Endothelial cell (in vitro differentiated cells): ENCODE measurements around the gene KSR1. TPM values are rescaled to one million over a fixed set of nuclear protein-coding genes. Genes with fewer than 3 reads are reported as not detected.
A peak's percentile ranks its signal among the peaks of the same experiment; 100 is the strongest.

Experiments
- DNase-seq: peaks from one replicate; pipeline ENCODE4 v3.0.0; 2021; ENCODE audit warnings: low spot score
- H3K27ac Mint-ChIP-seq: one replicate; pipeline ENCODE4 v1.8.0; 2021; ENCODE audit warnings: mixed read lengths, inconsistent platforms; ENCODE audit not compliant: unreplicated experiment
- H3K27me3 Mint-ChIP-seq: one replicate; pipeline ENCODE4 v1.8.0; 2021; ENCODE audit warnings: mild to moderate bottlenecking, moderate library complexity, mixed read lengths, inconsistent platforms; ENCODE audit not compliant: unreplicated experiment
- H3K36me3 Mint-ChIP-seq: one replicate; pipeline ENCODE4 v1.8.0; 2021; ENCODE audit warnings: mild to moderate bottlenecking, low read depth, mixed read lengths, inconsistent platforms; ENCODE audit not compliant: unreplicated experiment
- H3K4me1 Mint-ChIP-seq: one replicate; pipeline ENCODE4 v1.8.0; 2021; ENCODE audit warnings: mild to moderate bottlenecking, mixed read lengths, inconsistent platforms; ENCODE audit not compliant: unreplicated experiment
- H3K4me3 Mint-ChIP-seq: one replicate; pipeline ENCODE4 v1.8.0; 2021; ENCODE audit warnings: mild to moderate bottlenecking, mixed read lengths, inconsistent platforms; ENCODE audit not compliant: unreplicated experiment
- H3K9me3 Mint-ChIP-seq: one replicate; pipeline ENCODE4 v1.8.0; 2021; ENCODE audit warnings: mixed read lengths, inconsistent platforms; ENCODE audit not compliant: unreplicated experiment
- total RNA-seq: library from RNA; stranded (reverse); fragmentation: NEBNext Ultra II Directional; extraction: Animal tissue kit (Norgen Biotek cat#: 25700); gene quantifications from one replicate; pipeline ENCODE4 v1.2.1, GENCODE V29; 2021; ENCODE audit not compliant: unreplicated experiment
- TF ChIP-seq, protein P1 (sequence below): fragments of 200-600 bp; sonication (generic); IDR thresholded peaks from one replicate; pipeline ENCODE4 v1.5.0; 2021; ENCODE audit warnings: antibody characterized with exemption; ENCODE audit not compliant: unreplicated experiment

The KSR1 gene
- total RNA-seq, 1 donor from 2014 or later: 65.2 TPM

DNA sequence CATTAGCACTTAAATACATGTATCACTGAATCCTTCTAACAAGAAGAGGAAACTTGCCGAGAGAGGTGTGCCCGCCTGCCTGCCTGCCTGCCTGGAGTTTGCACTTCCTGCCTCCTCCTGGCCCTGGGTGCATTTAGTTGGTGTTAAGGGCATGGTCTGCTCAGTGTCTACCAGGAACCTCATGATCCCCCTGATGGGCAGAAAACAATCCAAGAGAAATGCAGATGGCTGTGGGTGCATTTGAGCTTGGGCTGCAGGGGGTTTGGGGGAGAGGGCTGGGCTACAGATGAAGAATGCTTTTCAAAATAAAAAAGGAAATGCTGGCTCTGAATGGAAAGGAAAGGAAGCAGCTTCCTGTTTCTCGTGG, 10.1 kb downstream of the KSR1 start:
- H3K9me3 Mint-ChIP-seq: no peaks in the 10 kb centered on the region
- TF ChIP-seq, protein P1, sequence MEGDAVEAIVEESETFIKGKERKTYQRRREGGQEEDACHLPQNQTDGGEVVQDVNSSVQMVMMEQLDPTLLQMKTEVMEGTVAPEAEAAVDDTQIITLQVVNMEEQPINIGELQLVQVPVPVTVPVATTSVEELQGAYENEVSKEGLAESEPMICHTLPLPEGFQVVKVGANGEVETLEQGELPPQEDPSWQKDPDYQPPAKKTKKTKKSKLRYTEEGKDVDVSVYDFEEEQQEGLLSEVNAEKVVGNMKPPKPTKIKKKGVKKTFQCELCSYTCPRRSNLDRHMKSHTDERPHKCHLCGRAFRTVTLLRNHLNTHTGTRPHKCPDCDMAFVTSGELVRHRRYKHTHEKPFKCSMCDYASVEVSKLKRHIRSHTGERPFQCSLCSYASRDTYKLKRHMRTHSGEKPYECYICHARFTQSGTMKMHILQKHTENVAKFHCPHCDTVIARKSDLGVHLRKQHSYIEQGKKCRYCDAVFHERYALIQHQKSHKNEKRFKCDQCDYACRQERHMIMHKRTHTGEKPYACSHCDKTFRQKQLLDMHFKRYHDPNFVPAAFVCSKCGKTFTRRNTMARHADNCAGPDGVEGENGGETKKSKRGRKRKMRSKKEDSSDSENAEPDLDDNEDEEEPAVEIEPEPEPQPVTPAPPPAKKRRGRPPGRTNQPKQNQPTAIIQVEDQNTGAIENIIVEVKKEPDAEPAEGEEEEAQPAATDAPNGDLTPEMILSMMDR: no peak
- H3K4me3 Mint-ChIP-seq: peak overlapping the region; percentile 28
- peaks cover 9% of the 10 kb centered on the region for H3K27me3 Mint-ChIP-seq
- H3K36me3 Mint-ChIP-seq: peaks cover 8% of the 10 kb centered on the region
- peak; percentile 26 for DNase-seq
- peak overlapping the region; percentile 97 for H3K27ac Mint-ChIP-seq
- H3K4me1 Mint-ChIP-seq: peaks cover 79% of the 10 kb centered on the region

DNA sequence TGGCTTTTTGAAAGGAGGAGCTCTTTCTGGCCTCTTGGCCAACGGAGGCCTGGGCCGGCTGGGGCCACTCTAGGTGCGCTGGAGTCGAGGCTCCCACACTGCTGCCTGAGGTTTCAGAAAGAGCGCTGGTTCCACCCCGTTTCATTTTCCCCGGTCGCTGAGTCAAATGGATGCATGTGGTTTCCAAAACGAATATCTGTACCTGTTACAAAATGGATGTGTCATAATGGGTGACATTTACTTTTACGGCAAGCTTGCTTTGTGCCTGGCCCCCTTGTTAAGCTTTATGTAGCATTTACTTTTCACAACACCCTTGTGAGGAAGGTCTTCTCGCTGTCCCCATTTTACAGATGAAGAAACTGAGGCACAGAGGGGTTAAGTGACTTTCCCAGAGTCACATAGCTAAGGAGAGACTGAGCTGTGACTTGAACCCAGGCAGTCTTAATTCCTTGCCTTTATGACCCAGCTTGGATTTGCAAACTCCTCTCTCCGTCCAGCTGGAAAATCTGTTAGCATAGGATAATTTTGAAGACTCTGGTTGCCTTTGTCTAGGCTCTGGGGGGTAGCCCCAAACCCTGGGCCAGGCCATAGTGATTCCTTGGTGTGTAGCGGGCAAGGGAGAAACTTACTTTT, 10.6 kb downstream of the KSR1 start:
- DNase-seq: peak; percentile 28
- no peaks in the 10 kb centered on the region for H3K9me3 Mint-ChIP-seq
- H3K4me1 Mint-ChIP-seq: peaks cover 76% of the 10 kb centered on the region
- H3K4me3 Mint-ChIP-seq: peak overlapping the region; percentile 28
- TF ChIP-seq, protein P1: no peak
- peaks cover 8% of the 10 kb centered on the region for H3K36me3 Mint-ChIP-seq
- H3K27me3 Mint-ChIP-seq: peaks cover 10% of the 10 kb centered on the region
- H3K27ac Mint-ChIP-seq: peak overlapping the region; percentile 97

DNA sequence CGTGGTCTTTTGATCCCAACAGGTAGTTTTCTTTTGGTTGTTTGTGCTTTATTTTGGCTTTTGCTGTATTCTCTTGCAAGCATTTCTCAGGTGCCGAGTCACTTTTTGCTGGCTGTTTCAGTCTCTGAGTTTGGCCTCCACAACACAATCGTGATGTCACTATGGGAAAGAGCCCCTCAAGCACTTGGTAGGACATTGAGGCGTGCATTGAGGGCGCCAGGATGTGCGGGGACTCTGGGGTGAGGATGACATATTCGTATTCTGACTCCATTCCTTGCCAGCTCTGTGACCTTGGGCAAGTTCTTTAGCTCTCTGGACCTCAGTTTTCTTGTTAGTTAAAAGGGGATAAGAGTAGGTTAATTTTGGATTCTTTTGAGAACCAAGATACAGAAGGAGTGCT, 13.0 kb downstream of the KSR1 start:
- TF ChIP-seq, protein P1: no peak
- no peak for DNase-seq
- Mint-ChIP-seq H3K4me1 (peaks cover 75% of the 10 kb centered on the region), H3K36me3 (peaks cover 8% of the 10 kb centered on the region), H3K27ac (peak overlapping the region; percentile 90), H3K9me3 (no peaks in the 10 kb centered on the region), H3K4me3 (no peak overlapping the region), H3K27me3 (peaks cover 11% of the 10 kb centered on the region)

DNA sequence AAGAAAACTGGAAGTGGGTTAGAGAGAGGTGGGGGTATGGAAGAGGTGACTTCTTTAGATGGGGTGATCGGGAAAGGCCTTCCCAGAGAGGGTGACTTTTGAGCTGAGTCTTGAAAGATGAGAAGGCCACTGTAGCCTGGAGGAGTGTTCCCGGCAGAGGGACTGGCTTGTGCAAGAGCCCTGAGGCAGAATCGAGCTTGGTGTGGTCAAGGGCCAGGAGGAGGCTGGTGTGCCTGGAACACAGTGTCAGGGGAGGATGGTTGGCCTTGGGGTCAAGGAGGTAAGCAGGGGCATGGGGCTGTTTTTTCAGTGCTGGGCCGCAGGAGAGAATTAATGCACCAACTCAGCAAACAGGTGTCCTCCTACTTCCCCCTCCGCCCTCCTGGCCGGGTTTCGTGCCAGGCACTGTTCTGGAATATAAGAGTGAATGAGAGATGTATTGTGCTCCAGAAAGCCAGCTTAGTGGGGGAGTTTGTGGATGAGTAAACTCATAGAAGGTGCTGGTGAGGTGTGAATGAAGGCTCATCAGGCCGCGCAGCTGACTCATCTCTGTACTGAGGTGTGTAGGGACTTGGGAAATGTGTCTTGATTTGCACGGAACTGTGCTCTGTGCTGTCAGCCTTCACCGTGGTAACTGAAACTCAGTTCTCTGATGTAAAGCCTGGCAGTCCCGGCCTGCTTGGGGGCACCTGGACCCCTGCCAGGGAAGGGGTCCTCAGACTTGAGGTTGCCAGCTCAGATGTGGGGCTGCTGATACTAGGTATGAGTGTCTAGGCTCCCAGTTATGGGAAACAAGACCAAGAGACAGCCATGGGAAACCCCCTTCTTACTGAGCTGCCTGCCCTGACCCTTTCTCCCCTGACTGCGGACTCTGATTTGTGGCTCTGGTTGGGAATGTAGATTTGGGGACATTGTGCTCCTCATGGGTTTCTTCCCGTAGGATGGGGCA, 15.3 kb downstream of the KSR1 start:
- H3K4me1 Mint-ChIP-seq: peaks cover 59% of the 10 kb centered on the region
- peak overlapping the region; percentile 80 for H3K27ac Mint-ChIP-seq
- no peak for DNase-seq
- TF ChIP-seq, protein P1: no peak
- H3K36me3 Mint-ChIP-seq: peaks cover 8% of the 10 kb centered on the region
- H3K9me3 Mint-ChIP-seq: no peaks in the 10 kb centered on the region
- peaks cover 12% of the 10 kb centered on the region for H3K27me3 Mint-ChIP-seq
- no peak overlapping the region for H3K4me3 Mint-ChIP-seq
